ENCODE data around the gene ST6GALNAC4. TPM values are rescaled to one million over a fixed set of nuclear protein-coding genes. Genes with fewer than 3 reads are reported as not detected.

The ST6GALNAC4 gene
- total RNA-seq, 1 experiment from 2014 or later, result 25.7 TPM

DNA sequence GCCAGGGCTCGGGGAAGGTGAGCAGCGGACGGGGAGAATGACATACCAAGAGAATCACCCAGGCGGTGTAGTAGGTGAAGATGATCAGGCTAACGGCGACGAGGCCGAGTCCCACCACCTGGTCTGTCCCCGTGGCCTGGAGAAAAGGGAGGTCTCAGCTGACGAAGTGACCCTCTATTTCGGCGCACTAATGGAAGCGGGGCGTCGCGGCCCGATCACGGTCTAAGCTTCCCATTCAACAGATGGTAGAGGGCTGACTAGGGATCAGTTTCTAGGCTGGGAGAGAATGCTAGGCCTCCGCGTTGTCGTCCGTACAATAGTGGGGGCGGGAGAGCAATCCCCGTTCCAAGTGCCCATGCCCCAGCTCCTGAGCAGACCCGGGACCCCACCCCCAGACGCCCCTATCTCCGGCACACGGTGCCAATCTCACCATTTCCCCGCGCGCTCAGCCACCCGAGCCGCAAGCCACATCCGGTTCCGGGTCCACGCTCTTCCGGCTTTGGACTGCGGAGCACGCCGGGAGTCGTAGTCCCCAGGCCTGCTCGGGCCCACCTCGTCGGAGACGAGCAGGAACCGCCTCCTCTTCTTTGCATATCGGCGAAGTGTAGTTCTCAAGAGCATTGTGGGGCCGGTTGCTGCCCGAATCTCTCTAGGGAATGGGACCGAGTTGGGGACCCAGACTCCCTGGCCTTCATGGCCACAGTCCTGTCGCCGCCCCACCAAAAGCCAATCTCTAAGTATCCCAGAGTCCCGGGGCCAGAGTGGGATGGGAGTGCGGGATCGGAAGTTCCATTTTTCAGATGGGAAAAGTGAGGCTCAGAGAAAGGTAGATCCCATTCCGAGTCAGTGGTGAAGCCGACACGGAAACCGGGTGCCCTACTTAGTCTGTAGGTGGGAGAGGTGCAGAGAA lies 20.8 kb upstream of the ST6GALNAC4 start, which contains the start of gene DPM2 (continued):
- TF ChIP-seq, protein P1, sequence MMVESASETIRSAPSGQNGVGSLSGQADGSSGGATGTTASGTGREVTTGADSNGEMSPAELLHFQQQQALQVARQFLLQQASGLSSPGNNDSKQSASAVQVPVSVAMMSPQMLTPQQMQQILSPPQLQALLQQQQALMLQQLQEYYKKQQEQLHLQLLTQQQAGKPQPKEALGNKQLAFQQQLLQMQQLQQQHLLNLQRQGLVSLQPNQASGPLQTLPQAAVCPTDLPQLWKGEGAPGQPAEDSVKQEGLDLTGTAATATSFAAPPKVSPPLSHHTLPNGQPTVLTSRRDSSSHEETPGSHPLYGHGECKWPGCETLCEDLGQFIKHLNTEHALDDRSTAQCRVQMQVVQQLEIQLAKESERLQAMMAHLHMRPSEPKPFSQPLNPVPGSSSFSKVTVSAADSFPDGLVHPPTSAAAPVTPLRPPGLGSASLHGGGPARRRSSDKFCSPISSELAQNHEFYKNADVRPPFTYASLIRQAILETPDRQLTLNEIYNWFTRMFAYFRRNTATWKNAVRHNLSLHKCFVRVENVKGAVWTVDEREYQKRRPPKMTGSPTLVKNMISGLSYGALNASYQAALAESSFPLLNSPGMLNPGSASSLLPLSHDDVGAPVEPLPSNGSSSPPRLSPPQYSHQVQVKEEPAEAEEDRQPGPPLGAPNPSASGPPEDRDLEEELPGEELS (CRISPR knock-in tag; IDR thresholded peaks at IDR 0.05), result 0 out of 2 replicates have a peak, but pooled peaks have one; percentile 15

DNA sequence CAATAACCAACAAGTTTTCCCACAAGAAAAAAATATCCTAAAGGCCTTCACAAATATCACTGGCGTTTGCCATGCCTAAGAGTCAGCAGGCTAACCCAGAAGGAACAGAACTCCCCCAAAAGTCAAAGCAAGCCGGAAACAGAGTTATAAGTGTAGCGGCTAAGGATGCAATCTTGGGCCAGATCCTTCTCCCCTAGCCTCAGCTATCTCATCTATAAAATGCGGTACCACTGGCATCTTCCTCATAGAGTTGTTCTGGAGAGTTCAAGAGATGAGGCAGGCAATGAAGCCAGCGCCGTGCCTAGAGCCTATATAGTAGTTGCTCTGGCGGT lies 20.2 kb upstream of the ST6GALNAC4 start:
- no peak for TF ChIP-seq NR3C1 (CRISPR knock-in tag; conservative IDR thresholded peaks at IDR 0.05; ENCODE audit: low read depth)
- TF ChIP-seq, protein P2, sequence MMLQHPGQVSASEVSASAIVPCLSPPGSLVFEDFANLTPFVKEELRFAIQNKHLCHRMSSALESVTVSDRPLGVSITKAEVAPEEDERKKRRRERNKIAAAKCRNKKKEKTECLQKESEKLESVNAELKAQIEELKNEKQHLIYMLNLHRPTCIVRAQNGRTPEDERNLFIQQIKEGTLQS (CRISPR knock-in tag; conservative IDR thresholded peaks at IDR 0.05), result no peak
- TF ChIP-seq GTF2I (CRISPR knock-in tag; conservative IDR thresholded peaks at IDR 0.05), result no peak
- TF ChIP-seq, protein P3, sequence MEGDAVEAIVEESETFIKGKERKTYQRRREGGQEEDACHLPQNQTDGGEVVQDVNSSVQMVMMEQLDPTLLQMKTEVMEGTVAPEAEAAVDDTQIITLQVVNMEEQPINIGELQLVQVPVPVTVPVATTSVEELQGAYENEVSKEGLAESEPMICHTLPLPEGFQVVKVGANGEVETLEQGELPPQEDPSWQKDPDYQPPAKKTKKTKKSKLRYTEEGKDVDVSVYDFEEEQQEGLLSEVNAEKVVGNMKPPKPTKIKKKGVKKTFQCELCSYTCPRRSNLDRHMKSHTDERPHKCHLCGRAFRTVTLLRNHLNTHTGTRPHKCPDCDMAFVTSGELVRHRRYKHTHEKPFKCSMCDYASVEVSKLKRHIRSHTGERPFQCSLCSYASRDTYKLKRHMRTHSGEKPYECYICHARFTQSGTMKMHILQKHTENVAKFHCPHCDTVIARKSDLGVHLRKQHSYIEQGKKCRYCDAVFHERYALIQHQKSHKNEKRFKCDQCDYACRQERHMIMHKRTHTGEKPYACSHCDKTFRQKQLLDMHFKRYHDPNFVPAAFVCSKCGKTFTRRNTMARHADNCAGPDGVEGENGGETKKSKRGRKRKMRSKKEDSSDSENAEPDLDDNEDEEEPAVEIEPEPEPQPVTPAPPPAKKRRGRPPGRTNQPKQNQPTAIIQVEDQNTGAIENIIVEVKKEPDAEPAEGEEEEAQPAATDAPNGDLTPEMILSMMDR (IDR thresholded peaks at IDR 0.05), result no peak
- TF ChIP-seq, protein P4, sequence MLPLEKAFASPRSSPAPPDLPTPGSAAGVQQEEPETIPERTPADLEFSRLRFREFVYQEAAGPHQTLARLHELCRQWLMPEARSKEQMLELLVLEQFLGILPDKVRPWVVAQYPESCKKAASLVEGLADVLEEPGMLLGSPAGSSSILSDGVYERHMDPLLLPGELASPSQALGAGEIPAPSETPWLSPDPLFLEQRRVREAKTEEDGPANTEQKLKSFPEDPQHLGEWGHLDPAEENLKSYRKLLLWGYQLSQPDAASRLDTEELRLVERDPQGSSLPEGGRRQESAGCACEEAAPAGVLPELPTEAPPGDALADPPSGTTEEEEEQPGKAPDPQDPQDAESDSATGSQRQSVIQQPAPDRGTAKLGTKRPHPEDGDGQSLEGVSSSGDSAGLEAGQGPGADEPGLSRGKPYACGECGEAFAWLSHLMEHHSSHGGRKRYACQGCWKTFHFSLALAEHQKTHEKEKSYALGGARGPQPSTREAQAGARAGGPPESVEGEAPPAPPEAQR (CRISPR knock-in tag; IDR thresholded peaks at IDR 0.05), result no peak
- no peak for TF ChIP-seq ESRRA (CRISPR knock-in tag; IDR thresholded peaks at IDR 0.05; ENCODE audit: borderline replicate concordance)
- no peak for TF ChIP-seq NR1H2 (CRISPR knock-in tag; IDR thresholded peaks at IDR 0.05)
- no peak for TF ChIP-seq GRHL2 (CRISPR knock-in tag; IDR thresholded peaks at IDR 0.05; ENCODE audit: insufficient replicate concordance, severe bottlenecking)
- TF ChIP-seq PRRX2 (CRISPR knock-in tag; IDR thresholded peaks at IDR 0.05), result no peak
- TF ChIP-seq, protein P5, sequence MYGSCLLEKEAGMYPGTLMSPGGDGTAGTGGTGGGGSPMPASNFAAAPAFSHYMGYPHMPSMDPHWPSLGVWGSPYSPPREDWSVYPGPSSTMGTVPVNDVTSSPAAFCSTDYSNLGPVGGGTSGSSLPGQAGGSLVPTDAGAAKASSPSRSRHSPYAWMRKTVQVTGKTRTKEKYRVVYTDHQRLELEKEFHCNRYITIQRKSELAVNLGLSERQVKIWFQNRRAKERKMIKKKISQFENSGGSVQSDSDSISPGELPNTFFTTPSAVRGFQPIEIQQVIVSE (CRISPR knock-in tag; IDR thresholded peaks at IDR 0.05; ENCODE audit: borderline replicate concordance), result no peak
- no peak for TF ChIP-seq ETV6 (CRISPR knock-in tag; IDR thresholded peaks at IDR 0.05)
- TF ChIP-seq, protein P6, sequence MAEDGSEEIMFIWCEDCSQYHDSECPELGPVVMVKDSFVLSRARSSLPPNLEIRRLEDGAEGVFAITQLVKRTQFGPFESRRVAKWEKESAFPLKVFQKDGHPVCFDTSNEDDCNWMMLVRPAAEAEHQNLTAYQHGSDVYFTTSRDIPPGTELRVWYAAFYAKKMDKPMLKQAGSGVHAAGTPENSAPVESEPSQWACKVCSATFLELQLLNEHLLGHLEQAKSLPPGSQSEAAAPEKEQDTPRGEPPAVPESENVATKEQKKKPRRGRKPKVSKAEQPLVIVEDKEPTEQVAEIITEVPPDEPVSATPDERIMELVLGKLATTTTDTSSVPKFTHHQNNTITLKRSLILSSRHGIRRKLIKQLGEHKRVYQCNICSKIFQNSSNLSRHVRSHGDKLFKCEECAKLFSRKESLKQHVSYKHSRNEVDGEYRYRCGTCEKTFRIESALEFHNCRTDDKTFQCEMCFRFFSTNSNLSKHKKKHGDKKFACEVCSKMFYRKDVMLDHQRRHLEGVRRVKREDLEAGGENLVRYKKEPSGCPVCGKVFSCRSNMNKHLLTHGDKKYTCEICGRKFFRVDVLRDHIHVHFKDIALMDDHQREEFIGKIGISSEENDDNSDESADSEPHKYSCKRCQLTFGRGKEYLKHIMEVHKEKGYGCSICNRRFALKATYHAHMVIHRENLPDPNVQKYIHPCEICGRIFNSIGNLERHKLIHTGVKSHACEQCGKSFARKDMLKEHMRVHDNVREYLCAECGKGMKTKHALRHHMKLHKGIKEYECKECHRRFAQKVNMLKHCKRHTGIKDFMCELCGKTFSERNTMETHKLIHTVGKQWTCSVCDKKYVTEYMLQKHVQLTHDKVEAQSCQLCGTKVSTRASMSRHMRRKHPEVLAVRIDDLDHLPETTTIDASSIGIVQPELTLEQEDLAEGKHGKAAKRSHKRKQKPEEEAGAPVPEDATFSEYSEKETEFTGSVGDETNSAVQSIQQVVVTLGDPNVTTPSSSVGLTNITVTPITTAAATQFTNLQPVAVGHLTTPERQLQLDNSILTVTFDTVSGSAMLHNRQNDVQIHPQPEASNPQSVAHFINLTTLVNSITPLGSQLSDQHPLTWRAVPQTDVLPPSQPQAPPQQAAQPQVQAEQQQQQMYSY (CRISPR knock-in tag; IDR thresholded peaks at IDR 0.05), result no peak
- CTCF ChIA-PET, result interaction anchor here (0.9 to 2.0 kb wide), 4 partner anchors 16 to 181 kb away, joined by 3 to 5 read pairs (median 4); no protein-coding TSS in a partner anchor
- H3K36me3 Mint-ChIP-seq, result peaks cover 3% of the 10 kb centered on the region; the same call in 1 of the 2 replicates
- no peak for DNase-seq (ENCODE audit: low spot score)
- H3K4me3 Mint-ChIP-seq, result peak overlapping the region; percentile 90
- POLR2A ChIA-PET, result interaction anchor here (0.6 to 0.8 kb wide), 2 partner anchors 222 to 808 kb away, joined by 4 to 9 read pairs; no protein-coding TSS in a partner anchor
- ATAC-seq, result no peak
- no peaks in the 10 kb centered on the region for H3K27me3 Mint-ChIP-seq (ENCODE audit: low read depth)
- H3K27ac Mint-ChIP-seq, result peak overlapping the region; percentile 6
- H3K4me1 Mint-ChIP-seq, result peaks cover 24% of the 10 kb centered on the region
- H3K9me3 Mint-ChIP-seq, result no peaks in the 10 kb centered on the region

Measured in WTC11 (cell line).